B cell (primary cell): Measurements from ENCODE around the gene ZFP62. TPM values are rescaled to one million over a fixed set of nuclear protein-coding genes. Genes with fewer than 3 reads are reported as not detected.

Experiments used
- ATAC-seq: fragments of 200-7000 bp; cut with Tn5 transposase; one replicate; pipeline ENCODE4 v1.10.0; 2021; ENCODE audit warnings: low read depth, mild to moderate bottlenecking, moderate number of reproducible peaks, moderate library complexity
- CTCF ChIA-PET: fragments of 350-600 bp; sonication (Branson Sonifier 250); formaldehyde crosslinking; loops from one replicate; lab custom pipeline; 2021; ENCODE audit warnings: antibody characterized with exemption, inconsistent platforms; lab: Charles Lee
- POLR2A ChIA-PET: fragments of 350-600 bp; sonication (Branson Sonifier 250); formaldehyde crosslinking; loops from one replicate; lab custom pipeline; 2021; ENCODE audit warnings: antibody characterized with exemption; lab: Charles Lee
- DNase-seq: peaks from one replicate; pipeline ENCODE4 v3.0.0; 2013
- H2AFZ ChIP-seq: 2 replicates; pipeline ENCODE4 v1.6.1; 2012; ENCODE audit warnings: mild to moderate bottlenecking, low read depth, low read length; ENCODE audit not compliant: insufficient read depth, poor library complexity, severe bottlenecking
- H3K27ac ChIP-seq, 2 donors: 1 replicate in 1 of 2; 2 replicates in 1 of 2; pipeline ENCODE4 v1.5.1; 2012 to 2013; ENCODE audit warnings: low read length in 2 of 2, mild to moderate bottlenecking in 2 of 2, moderate library complexity in 1 of 2
- H3K27me3 ChIP-seq, 4 experiments: fragments of 200-600 bp in 1 of 4; sonication (generic) in 1 of 4; replicated peaks in 1 of 4; 1 replicate in 2 of 4; 2 replicates in 2 of 4; pipeline versions ENCODE4 v1.6.1 to v1.7.0; 2013 to 2016; ENCODE audit warnings: low read length in 3 of 4, mild to moderate bottlenecking in 2 of 4, mixed read lengths in 1 of 4, moderate library complexity in 1 of 4; ENCODE audit not compliant: insufficient read depth in 4 of 4, control insufficient read depth in 3 of 4; ENCODE audit errors: control extremely low read depth in 1 of 4
- H3K36me3 ChIP-seq, 2 experiments: replicated peaks in 1 of 2; 1 replicate in 1 of 2; 2 replicates in 1 of 2; pipeline versions ENCODE4 v1.6.1 to v1.7.1; 2013; ENCODE audit warnings: low read length in 1 of 2; ENCODE audit not compliant: insufficient read depth in 2 of 2, control insufficient read depth in 1 of 2; ENCODE audit errors: control extremely low read depth in 1 of 2, extremely low read depth in 1 of 2
- H3K4me1 ChIP-seq, 2 donors: fragments of 200-600 bp in 1 of 2; sonication (generic) in 1 of 2; 1 replicate in 1 of 2; 2 replicates in 1 of 2; pipeline versions ENCODE4 v1.5.1 to v1.6.1; 2013 to 2017; ENCODE audit warnings: low read length in 2 of 2; ENCODE audit not compliant: control insufficient read depth in 2 of 2, insufficient read depth in 2 of 2
- H3K4me2 ChIP-seq: replicated peaks from 2 replicates; pipeline ENCODE3; 2012; ENCODE audit warnings: mild to moderate bottlenecking, low read depth, low read length; ENCODE audit not compliant: poor library complexity, severe bottlenecking
- H3K4me3 ChIP-seq, 5 experiments: fragments of 200-600 bp in 1 of 5; sonication (generic) in 1 of 5; 1 replicate in 3 of 5; 2 replicates in 2 of 5; pipeline versions ENCODE4 v1.5.1 to v1.7.0; 2011 to 2016; ENCODE audit warnings: low read length in 4 of 5, mild to moderate bottlenecking in 4 of 5, low read depth in 2 of 5, control low read depth in 1 of 5, moderate library complexity in 1 of 5; ENCODE audit not compliant: insufficient read depth in 1 of 5; ENCODE audit errors: control extremely low read depth in 1 of 5, extremely low read depth in 1 of 5
- H3K79me2 ChIP-seq: fragments of 200-600 bp; sonication (generic); one replicate; pipeline ENCODE4 v1.6.0; 2016; ENCODE audit warnings: low read length; ENCODE audit not compliant: control insufficient read depth, insufficient read depth
- H3K9ac ChIP-seq: fragments of 200-600 bp; sonication (generic); 2 replicates; pipeline ENCODE4 v1.6.1; 2017; ENCODE audit warnings: mild to moderate bottlenecking, low read length, moderate library complexity
- H3K9me3 ChIP-seq, 3 donors: one replicate each; pipeline versions ENCODE4 v1.6.1 to v1.7.1; 2013; ENCODE audit warnings: low read length in 2 of 3; ENCODE audit not compliant: control insufficient read depth in 2 of 3, insufficient read depth in 1 of 3; ENCODE audit errors: control extremely low read depth in 1 of 3
- H4K20me1 ChIP-seq: 2 replicates; pipeline ENCODE4 v1.6.0; 2012; ENCODE audit warnings: mild to moderate bottlenecking, low read length; ENCODE audit not compliant: insufficient read depth, control insufficient read depth, poor library complexity, severe bottlenecking
- H3K27ac Mint-ChIP-seq: one replicate; pipeline ENCODE4 v1.8.0; 2021; ENCODE audit warnings: mixed read lengths
- H3K27me3 Mint-ChIP-seq: one replicate; pipeline ENCODE4 v1.8.0; 2021; ENCODE audit warnings: mixed read lengths
- H3K4me1 Mint-ChIP-seq: one replicate; pipeline ENCODE4 v1.8.0; 2021; ENCODE audit warnings: mixed read lengths
- H3K4me3 Mint-ChIP-seq: one replicate; pipeline ENCODE4 v1.8.0; 2021; ENCODE audit warnings: mixed read lengths
- H3K9me3 Mint-ChIP-seq: one replicate; pipeline ENCODE4 v1.8.0; 2022; ENCODE audit warnings: mixed read lengths; ENCODE audit not compliant: insufficient read depth
- EZH2 ChIP-seq: IDR thresholded peaks from 2 replicates; pipeline ENCODE4 v1.6.1; 2012; ENCODE audit warnings: borderline replicate concordance, low read depth, mild to moderate bottlenecking, moderate library complexity, low read length; ENCODE audit not compliant: insufficient read depth, poor library complexity, severe bottlenecking
- WGBS: methylation state at CpG from one replicate; pipeline ENCODE4 v1.1.5; 2013; ENCODE audit warnings: missing lambda C conversion rate; ENCODE audit not compliant: insufficient coverage; 5-methylcytosine and 5-hydroxymethylcytosine counted together
- intact Hi-C: fragments of 100-400 bp; cut with micrococcal nuclease; formaldehyde crosslinking; loops from one replicate; pipeline ENCODE4 v1.10.0; 2022
- polyA plus RNA-seq: library from polyadenylated mRNA; depleted of rRNA; stranded (reverse); fragments of >200 nt; gene quantifications from 2 replicates; pipeline ENCODE4 v1.2.3, GENCODE V29; 2012
- total RNA-seq, 2 donors: library from RNA; stranded (reverse); fragments of 120-200 nt in 1 of 2; gene quantifications; 1 replicate in 1 of 2; 2 replicates in 1 of 2; pipeline versions ENCODE4 v1.2.3 to v1.2.4, GENCODE V29; 2013 to 2022
- TF ChIP-seq, protein P1 (sequence below): fragments of 200-600 bp; IDR thresholded peaks from one replicate; pipeline ENCODE4 v1.8.0; 2022; ENCODE audit warnings: antibody characterized with exemption, mild to moderate bottlenecking

ZFP62 gene
- total and polyA plus RNA-seq, 2 donors (not counting 1 experiment from before 2014, with no cell fraction given): 19.1 to 61.8 TPM

DNA sequence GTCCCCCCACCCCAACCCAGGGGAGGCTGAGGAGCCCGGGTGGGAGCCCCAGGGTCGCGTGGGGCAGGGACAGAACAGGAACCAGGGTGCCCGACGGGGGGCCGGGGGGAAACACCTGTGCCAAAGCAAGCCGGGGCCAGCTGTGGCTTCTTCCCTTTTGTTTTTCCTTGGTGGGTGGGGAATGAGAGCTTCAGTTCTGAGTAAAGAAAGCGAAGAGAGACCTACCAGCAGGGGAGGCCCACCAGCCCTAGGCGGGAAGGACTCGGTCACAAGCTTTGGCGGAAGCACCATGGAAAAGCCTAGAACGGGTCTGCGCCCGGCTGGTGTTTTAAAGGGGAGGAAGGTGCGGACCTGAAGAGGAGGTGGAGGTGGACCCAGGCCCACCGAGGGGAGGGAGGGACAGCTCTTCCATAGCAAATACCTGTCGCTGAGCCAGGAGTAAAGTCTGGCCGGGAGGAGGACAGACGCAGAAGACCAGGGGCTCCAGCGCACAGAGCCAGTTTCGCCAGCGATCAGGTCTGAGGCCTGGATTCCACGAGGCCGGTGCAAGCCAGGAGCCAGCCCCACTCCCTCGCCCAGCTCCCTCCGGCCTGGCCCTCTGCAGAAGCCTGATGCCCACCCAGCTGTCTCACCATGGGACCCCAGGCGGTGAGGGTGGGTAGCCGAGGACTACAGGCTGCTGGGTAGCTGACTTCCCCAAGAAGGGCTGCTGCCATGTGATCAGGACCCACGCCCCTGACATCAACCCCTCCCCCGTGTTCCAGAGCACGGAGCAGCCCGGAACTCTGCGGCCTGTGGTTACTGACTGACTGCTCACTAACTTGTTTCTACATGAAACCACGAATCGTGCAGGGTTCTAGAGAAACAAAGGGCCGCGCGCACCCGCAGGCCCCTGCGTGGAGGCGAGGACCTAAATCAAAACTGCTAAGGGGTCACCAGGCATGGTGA is 57.6 kb downstream of the ZFP62 start:
- peak overlapping the region; percentile 87 for H3K27ac Mint-ChIP-seq
- peaks cover 84% of the 10 kb centered on the region for H3K4me1 Mint-ChIP-seq
- Histone ChIP-seq H3K4me3 (peak overlapping the region; percentile 82 to 96 (median 90)), H2AFZ (peak overlapping the region; percentile 66), H3K4me2 (peak overlapping the region; percentile 90), H4K20me1 (peaks cover 41% of the 10 kb centered on the region), H3K9me3 (no peaks in the 10 kb centered on the region), H3K4me1 (peaks cover 81 to 83% of the 10 kb centered on the region in 2 donors), H3K27me3 (no peaks in the 10 kb centered on the region), H3K27ac (peak overlapping the region; percentile 81 to 90), H3K36me3 (peaks cover 6 to 31% of the 10 kb centered on the region in 2 experiments), H3K79me2 (peaks cover 60% of the 10 kb centered on the region), H3K9ac (peak overlapping the region; percentile 89)
- TF ChIP-seq EZH2: no peak
- TF ChIP-seq, protein P1, sequence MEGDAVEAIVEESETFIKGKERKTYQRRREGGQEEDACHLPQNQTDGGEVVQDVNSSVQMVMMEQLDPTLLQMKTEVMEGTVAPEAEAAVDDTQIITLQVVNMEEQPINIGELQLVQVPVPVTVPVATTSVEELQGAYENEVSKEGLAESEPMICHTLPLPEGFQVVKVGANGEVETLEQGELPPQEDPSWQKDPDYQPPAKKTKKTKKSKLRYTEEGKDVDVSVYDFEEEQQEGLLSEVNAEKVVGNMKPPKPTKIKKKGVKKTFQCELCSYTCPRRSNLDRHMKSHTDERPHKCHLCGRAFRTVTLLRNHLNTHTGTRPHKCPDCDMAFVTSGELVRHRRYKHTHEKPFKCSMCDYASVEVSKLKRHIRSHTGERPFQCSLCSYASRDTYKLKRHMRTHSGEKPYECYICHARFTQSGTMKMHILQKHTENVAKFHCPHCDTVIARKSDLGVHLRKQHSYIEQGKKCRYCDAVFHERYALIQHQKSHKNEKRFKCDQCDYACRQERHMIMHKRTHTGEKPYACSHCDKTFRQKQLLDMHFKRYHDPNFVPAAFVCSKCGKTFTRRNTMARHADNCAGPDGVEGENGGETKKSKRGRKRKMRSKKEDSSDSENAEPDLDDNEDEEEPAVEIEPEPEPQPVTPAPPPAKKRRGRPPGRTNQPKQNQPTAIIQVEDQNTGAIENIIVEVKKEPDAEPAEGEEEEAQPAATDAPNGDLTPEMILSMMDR: peak; percentile 19
- WGBS: 0% methylated on average over 39 of the region's 41 CpGs
- DNase-seq (peak; percentile 91), ATAC-seq (peak; percentile 77)
- ChIA-PET POLR2A (interaction anchor here (0.6 to 2.8 kb wide), 7 partner anchors 14 to 1180 kb away, joined by 3 to 56 read pairs (median 6); partner anchors contain the start of genes HNRNPH1 and ZFP62), CTCF (interaction anchor here (0.8 to 2.4 kb wide), 10 partner anchors 13 to 404 kb away, joined by 3 to 14 read pairs (median 4); partner anchors contain the start of gene ZFP62)
- intact Hi-C loops: loop anchor here (1.0 to 5.0 kb wide), 6 partner anchors 19 to 459 kb away; partner anchors contain the start of genes RACK1, TRIM41 and TRIM52
- H3K9me3 Mint-ChIP-seq: no peaks in the 10 kb centered on the region
- peak overlapping the region; percentile 96 for H3K4me3 Mint-ChIP-seq
- no peaks in the 10 kb centered on the region for H3K27me3 Mint-ChIP-seq
